Ovary (tissue), 9 donors: Measurements from ENCODE around the gene KDM4C. TPM values are rescaled to one million over a fixed set of nuclear protein-coding genes. Genes with fewer than 3 reads are reported as not detected.
"Not testable (repeated sequence)": the region's sequence is repeated elsewhere in the genome, so short reads cannot be mapped to it uniquely, and the experiment has no call there.

Experiments
- DNase-seq, 5 donors: peaks; one replicate each; pipeline ENCODE4 v3.0.0-alpha.2; 2019 to 2020
- H3K27ac ChIP-seq, 2 donors: fragments of 200-600 bp; one replicate each; pipeline versions ENCODE4 v1.5.1 to v1.8.0; 2019 to 2022
- H3K27me3 ChIP-seq: fragments of 200-600 bp; one replicate; pipeline ENCODE4 v1.8.0; 2022
- H3K36me3 ChIP-seq: fragments of 200-600 bp; sonication (generic); one replicate; pipeline ENCODE4 v1.5.1; 2019
- H3K4me1 ChIP-seq: one replicate; pipeline ENCODE4 v1.8.1; 2013; ENCODE audit warnings: mild to moderate bottlenecking, moderate library complexity; ENCODE audit not compliant: insufficient read depth
- H3K4me3 ChIP-seq: fragments of 200-600 bp; sonication (generic); one replicate; pipeline ENCODE4 v1.5.1; 2017
- H3K9me3 ChIP-seq, 2 donors: fragments of 200-600 bp in 1 of 2; sonication (generic) in 1 of 2; one replicate each; pipeline versions ENCODE4 v1.5.1 to v1.8.1; 2013 to 2019; ENCODE audit warnings: mild to moderate bottlenecking in 1 of 2, moderate library complexity in 1 of 2
- EP300 ChIP-seq: sonication (generic); formaldehyde crosslinking; IDR thresholded peaks from one replicate; pipeline ENCODE4 v1.6.1; 2017; ENCODE audit warnings: antibody characterized with exemption
- POLR2A ChIP-seq: fragments of 450-650 bp; IDR thresholded peaks from one replicate; pipeline ENCODE4 v1.6.1; 2017; ENCODE audit warnings: antibody characterized with exemption, mild to moderate bottlenecking, moderate library complexity
- WGBS, 3 donors: extraction: QIAGEN DNeasy Blood & Tissue Kit in 1 of 3; methylation state at CpG; one replicate each; pipeline versions ENCODE4 v1.1.5 to v1.1.7; 2013 to 2017; 5-methylcytosine and 5-hydroxymethylcytosine counted together
- intact Hi-C, 4 donors: fragments of 100-400 bp; cut with DNase I; formaldehyde crosslinking; loops; one replicate each; pipeline versions ENCODE4 v1.11.0 to v1.15.1; 2022 to 2023
- polyA plus RNA-seq, 2 donors: library from polyadenylated mRNA; stranded (reverse); fragments of 200-250 nt in 1 of 2; fragments of 350-450 nt in 1 of 2; fragmentation: Illumina TruSeq in 1 of 2; extraction: RNeasy Lipid Tissue Mini Kit (QIAGEN cat#74804) in 1 of 2; gene quantifications; one replicate each; pipeline ENCODE4 v1.2.3, GENCODE V29; 2013 to 2014
- total RNA-seq, 7 donors: library from RNA; depleted of rRNA in 2 of 7; stranded (reverse); fragments of >200 nt in 2 of 7; fragmentation: NEBNext Ultra II Directional in 3 of 7; extraction: Animal tissue kit (Norgen Biotek cat#: 25700) in 3 of 7; gene quantifications; one replicate each; pipeline versions ENCODE4 v1.1.0 to v1.2.4, GENCODE V29; 2016 to 2023
- TF ChIP-seq, protein P1 (sequence below), 3 donors: fragments of 450-650 bp in 2 of 3; fragments of 200-600 bp in 1 of 3; IDR thresholded peaks; one replicate each; pipeline versions ENCODE4 v1.5.1 to v1.8.0; 2016 to 2022; ENCODE audit warnings: antibody characterized with exemption in 3 of 3, mild to moderate bottlenecking in 1 of 3
- donor health status: DM: no; HTN: no; CAD: no; lungs with moderate emphysema.
- donor health status: DM: no; HTN: no; CAD: no.
- donor health status: Bipolar disorder and iron deficiency.
- donor health status: DM: yes; HTN: yes; CAD: no.
- donor health status: DM: no; HTN: no; CAD: no.
- donor health status: DM: yes; HTN: yes; CAD: no.

The KDM4C gene
- total and polyA plus RNA-seq, 9 donors = 9.5 to 35.6 (median 26.7) TPM

DNA sequence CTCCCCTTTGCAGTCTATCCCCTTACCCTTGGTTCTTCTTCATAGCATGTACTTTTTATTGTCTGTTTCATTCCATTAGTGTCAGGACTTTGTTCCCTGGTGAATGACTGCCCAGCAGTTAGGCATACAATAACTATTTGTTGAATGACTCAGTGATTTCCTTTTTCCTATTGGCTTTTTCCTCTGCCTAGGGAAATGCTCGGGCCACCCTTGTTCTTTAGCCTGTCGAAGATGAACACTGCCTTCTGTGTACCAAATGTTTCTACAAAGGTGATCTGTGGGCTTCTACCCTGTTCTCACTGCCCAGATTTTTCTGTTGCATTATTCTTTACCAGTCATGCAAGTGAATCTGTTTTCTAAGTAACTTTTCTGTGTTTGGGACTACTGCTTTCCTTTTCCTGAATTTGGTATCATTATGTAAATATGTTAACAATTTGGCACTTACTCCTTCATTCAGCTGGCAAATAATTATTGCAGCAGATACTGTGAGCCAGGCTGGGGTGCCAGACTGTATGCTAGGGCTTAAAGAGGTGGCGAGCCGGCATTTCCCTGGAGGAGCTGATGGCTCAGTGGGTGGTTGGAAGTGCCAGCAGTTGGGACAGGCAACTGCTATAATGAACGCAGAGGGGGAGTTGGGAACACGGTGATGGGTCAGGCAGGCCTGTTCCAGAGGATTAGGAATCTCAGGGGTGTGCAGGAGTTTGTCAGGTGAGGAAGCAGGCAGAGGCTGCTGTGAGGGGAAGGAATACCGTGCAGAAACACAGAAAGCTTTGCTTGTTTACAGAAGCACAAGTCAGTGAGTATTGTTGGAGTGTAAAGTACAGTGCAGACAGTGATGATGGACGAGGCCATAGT is 30.6 kb downstream of the KDM4C start:
- 69 to 76% (median 74%) methylated on average over 8 of the region's 8 CpGs for WGBS, 3 donors
- H3K27ac ChIP-seq = no peak overlapping the region
- TF ChIP-seq EP300 = no peak
- TF ChIP-seq POLR2A = no peak
- TF ChIP-seq, protein P1, sequence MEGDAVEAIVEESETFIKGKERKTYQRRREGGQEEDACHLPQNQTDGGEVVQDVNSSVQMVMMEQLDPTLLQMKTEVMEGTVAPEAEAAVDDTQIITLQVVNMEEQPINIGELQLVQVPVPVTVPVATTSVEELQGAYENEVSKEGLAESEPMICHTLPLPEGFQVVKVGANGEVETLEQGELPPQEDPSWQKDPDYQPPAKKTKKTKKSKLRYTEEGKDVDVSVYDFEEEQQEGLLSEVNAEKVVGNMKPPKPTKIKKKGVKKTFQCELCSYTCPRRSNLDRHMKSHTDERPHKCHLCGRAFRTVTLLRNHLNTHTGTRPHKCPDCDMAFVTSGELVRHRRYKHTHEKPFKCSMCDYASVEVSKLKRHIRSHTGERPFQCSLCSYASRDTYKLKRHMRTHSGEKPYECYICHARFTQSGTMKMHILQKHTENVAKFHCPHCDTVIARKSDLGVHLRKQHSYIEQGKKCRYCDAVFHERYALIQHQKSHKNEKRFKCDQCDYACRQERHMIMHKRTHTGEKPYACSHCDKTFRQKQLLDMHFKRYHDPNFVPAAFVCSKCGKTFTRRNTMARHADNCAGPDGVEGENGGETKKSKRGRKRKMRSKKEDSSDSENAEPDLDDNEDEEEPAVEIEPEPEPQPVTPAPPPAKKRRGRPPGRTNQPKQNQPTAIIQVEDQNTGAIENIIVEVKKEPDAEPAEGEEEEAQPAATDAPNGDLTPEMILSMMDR (IDR thresholded peaks at IDR 0.05) = no peak
- intact Hi-C loops = no loop called here
- no peaks in the 10 kb centered on the region for H3K9me3 ChIP-seq
- no peak for DNase-seq
- no peak overlapping the region for H3K4me3 ChIP-seq
- H3K27me3 ChIP-seq = no peaks in the 10 kb centered on the region
- peaks cover 3% of the 10 kb centered on the region for H3K4me1 ChIP-seq
- no peaks in the 10 kb centered on the region for H3K36me3 ChIP-seq

DNA sequence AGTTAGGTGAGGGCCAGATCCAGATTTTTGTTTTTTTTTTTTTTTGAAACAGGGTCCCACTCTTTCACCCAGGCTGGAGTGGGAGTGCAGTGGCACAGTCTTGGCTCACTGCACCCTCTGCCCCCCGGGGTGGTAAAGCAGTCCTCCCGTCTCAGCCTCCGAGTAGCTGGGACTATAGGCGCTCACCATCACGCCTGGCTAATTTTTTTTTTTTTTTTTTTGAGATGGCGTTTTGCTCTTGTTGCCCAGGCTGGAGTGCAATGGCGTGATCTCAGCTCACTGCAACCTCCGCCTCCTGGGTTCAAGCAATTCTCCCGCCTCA is 31.2 kb downstream of the KDM4C start:
- H3K4me3 ChIP-seq, H3K27ac ChIP-seq, H3K36me3 ChIP-seq, DNase-seq, H3K27me3 ChIP-seq, H3K9me3 ChIP-seq, H3K4me1 ChIP-seq, intact Hi-C loops: not testable (repeated sequence)
- 88 to 97% (median 92%) methylated on average over 8 to 9 of the region's 9 CpGs for WGBS, 3 donors

DNA sequence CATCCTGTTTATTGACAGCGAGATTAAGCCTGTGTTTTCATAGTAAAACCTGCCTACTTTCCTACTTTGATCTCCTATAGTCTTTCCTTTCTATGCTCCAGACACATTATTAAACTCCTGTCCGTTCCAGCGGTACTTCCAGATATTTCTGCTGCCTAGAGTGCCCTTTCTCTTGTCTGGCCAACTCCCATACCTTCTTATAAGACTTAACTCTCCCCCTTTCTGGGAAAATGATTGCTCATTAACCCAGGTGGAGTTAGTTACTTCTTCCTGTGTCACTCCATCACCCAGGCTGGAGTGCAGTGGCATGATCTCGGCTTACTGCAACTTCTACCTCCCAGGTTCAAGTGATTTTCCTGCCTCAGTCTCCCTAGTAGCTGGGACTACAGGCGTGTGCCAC is 33.1 kb downstream of the KDM4C start:
- TF ChIP-seq POLR2A (no peak), EP300 (no peak)
- TF ChIP-seq, protein P1 (IDR thresholded peaks at IDR 0.05) = no peak
- H3K4me1 ChIP-seq = peaks cover 3% of the 10 kb centered on the region
- WGBS, 3 donors = 78 to 95% (median 79%) methylated on average over 5 of the region's 5 CpGs

DNA sequence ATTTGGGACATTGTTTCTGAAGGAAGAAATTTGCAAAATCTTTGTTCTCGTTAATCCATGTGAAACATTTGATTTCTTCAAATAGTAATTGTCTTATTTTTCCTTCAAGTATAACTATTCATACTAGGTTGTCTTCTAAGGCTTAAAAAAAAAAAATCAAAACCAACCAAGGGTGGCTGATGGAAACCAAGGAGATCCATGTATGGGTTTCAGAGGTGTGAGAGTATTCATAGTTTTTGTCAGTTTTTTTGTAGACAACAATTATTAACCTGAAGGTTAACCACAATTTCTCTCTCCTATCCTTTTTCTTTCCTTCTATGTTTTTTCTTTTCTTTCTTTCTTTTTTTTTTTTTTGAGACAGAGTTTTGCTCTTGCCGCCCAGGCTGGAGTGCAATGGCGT is 35.4 kb downstream of the KDM4C start:
- intact Hi-C loops = no loop called here
- WGBS, 3 donors = 90 to 99% (median 97%) methylated on average over 3 of the region's 3 CpGs
- DNase-seq = no peak
- Histone ChIP-seq H3K36me3 (no peaks in the 10 kb centered on the region), H3K27me3 (no peaks in the 10 kb centered on the region), H3K27ac (no peak overlapping the region), H3K9me3 (no peaks in the 10 kb centered on the region), H3K4me3 (no peak overlapping the region), H3K4me1 (no peaks in the 10 kb centered on the region)
- TF ChIP-seq EP300 (no peak), POLR2A (no peak)
- TF ChIP-seq, protein P1 (IDR thresholded peaks at IDR 0.05) = no peak

More for the DNA sequence above, 33.1 kb downstream of the KDM4C start:
- Histone ChIP-seq H3K27ac (no peak overlapping the region), H3K36me3 (no peaks in the 10 kb centered on the region), H3K4me3 (no peak overlapping the region), H3K9me3 (no peaks in the 10 kb centered on the region), H3K27me3 (no peaks in the 10 kb centered on the region)
- DNase-seq = no peak
- intact Hi-C loops = no loop called here

DNA sequence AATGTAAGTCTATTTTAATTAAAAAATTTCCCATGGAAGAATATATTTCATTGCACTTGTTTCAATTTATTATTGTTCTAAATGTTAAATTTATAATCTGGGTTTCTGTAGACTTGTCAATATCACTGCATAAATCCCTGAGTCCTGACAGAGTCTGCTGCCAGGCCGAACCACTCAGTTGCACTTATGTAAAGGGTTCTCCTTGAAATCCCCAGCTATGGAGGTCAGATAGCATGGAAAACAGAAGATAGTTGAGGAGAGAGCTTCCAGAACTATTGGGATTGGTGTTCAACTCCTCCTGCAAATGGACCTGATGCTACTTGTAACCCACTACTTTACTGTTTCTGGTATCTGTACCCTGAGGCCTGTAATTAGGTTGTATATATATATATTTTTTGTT is 37.2 kb downstream of the KDM4C start:
- intact Hi-C loops = no loop called here
- WGBS, 3 donors = 90 to 95% (median 94%) methylated on average over 1 of the region's 1 CpG
- no peak for DNase-seq

More for the DNA sequence above, 37.2 kb downstream of the KDM4C start:
- H3K27ac ChIP-seq = no peak overlapping the region
- no peaks in the 10 kb centered on the region for H3K4me1 ChIP-seq
- TF ChIP-seq EP300 (no peak), POLR2A (no peak)
- TF ChIP-seq, protein P1 (IDR thresholded peaks at IDR 0.05) = no peak
- no peaks in the 10 kb centered on the region for H3K27me3 ChIP-seq
- no peaks in the 10 kb centered on the region for H3K36me3 ChIP-seq
- H3K4me3 ChIP-seq = no peak overlapping the region
- H3K9me3 ChIP-seq = no peaks in the 10 kb centered on the region
